EL (cell line): ENCODE measurements around the gene HES6.

Experiments
- DNase-seq: peaks from one replicate; pipeline ENCODE4 v3.0.0-alpha.2; 2016

HES6 gene

DNA sequence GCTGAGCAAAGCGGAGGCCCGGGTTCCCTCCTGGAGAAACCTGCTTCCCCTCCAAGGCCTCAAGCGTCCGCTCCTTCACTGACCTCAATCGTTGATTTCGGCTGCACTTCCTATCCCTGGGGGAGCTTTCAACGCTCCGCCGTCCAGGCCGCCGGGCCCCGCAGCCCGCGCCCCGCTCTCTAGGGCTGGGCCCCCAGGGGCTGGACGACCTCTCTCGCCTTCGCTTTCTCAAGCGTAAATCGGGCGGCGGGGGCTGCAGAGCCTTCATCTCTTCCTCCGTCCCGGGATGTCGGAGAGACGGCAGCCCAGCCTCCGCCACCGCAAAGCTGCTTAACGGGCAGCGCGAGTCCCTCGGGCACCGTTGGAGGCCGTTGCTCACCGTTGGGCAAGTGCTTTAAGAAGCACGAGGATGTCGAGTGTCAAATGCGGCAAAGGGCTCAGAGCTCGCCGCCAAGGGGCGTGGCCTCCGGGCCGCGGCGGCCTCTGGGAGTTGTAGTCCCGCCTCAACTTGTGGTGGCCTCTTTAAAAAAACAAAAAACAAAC, 8.5 kb downstream of the HES6 start:
- DNase-seq, result peak; percentile 45

DNA sequence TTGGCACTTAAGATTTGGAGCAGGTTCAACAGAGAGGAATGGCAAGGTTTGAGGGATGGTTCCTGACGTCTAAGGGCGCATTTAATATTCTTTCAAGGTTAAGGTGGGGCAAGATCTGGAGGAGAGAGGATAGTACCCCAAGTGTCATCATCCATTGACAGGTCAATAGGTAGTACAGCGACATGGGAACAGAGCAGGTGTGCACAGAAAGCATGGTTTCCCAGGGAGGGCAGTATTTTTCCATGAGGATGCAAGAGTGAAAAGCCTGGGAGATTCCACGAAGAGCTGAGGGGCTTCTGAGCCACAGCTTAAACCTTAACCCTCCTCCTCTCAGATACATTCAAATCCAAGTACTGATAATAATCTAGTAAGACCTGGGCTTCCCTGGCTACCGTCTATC, 9.1 kb downstream of the HES6 start:
- DNase-seq, result no peak

DNA sequence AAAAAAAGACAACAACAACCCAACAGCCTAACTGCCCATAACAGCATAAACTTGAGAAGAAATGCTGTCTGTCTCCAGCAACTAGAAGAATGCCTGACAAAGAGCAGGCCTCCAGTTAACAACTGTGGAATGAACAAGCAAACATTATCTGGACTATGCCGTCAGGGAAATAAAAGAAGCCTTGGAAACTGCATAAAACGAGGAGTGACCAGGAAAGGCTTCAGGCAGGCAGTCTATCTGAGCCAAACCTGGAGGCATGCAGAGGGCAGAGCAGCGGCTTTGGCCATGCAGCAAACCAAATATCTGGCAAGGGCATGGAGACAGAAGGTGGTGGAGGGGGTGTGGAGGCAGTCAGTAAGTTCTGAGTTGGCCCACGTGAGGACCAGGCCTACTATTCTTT, 11.1 kb downstream of the HES6 start:
- no peak for DNase-seq

DNA sequence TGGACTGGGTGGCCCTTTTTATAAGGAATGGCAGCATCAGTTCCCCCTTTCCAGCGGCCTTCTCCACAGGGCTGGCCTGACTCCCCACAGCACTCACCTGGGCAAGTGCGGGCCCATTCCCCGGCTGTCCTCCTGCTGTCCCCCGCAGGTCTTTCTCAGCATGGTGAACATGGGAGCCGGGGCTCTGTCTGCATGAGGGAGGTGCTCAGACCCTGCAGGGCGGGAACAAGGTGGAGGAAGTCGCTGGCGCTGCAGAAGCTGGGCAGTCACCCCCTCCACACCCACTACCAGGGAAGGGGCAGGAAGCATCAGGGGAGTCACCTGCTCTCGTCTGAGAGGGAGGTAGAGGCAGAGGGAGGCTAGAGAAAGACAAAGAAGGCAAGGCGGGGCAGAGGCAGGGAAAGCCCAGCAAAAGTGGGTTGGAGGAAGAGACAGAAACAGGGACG, 12.2 kb downstream of the HES6 start:
- DNase-seq, result no peak

DNA sequence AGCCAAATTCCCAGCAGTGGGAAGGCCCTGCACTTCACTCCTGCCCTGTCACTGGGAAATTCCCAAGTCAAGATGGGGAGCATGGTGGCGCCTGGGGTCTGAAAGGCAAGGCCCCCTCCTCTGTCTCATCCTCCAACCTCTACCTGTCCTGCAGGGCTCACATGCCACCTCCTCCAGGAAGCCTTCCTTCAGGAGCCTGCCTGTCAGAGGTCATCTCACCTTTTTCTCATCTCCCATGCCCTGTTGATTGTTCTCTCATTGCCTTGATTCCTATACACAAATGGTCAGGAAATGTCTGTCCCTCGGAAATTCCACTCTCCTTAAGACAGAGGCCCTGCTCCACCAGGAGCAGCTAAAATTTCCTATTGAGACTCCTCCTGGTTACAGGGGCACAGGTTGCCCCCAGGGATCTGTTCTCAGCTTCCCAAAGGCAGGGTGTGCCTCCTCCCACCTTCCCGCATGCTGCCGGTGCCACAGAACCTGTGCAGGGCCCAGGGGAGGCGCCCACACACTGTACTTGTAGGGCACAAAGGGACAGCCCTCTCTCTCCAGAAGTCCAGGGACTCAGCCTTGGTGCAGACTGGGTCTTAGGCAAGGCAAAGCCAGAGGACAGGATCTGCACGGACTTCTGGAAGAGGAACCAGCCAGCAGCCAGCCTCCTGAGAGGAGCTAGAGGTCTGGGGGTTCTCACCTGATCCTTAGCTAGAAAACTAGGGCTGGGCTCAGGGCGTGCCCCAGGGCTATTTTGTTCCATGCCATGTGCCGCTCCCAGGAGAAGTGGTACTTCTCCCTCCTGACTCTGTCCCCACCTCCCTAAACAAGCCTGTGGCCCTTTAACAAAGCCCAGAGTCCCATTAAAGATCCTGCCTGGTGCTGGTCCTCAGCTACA, 12.9 kb downstream of the HES6 start:
- DNase-seq, result no peak

DNA sequence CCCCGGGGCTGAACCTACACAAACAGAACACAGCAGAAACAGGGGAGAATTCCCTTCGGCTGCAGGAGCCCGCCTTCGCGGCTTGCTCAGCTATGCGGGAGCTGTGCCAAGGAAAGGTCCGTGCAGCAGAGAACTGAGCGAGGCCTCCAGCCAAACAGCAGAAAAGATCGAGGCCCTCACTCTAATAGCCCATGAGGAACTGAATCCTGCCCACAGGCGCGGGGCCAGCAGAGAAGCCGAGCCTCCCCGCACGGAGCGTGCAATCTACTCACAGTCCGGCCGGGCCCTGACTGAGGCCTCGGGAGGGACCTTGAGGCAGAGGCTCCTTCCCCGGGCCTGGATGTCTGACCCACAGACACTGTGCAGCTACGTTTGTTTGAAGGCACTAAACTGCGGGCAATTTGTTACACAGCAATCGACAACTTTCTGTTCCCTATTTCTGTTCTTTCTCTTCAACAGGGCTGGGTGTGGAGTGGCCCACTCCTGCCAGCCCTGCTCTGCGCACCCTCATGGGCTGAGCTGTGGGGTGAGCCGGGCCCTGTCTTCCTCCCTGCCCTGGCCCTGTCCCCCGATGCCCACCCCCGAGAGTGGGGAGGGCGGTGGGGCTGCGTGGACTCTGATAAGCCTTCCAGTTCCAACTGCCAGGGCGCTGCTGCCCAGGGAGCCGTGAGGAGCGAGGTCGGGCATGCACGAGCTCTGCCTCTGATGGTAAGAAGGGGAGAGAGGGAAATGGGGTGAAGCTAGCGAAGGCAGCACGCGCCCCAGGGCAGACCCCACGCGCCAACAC, 13.7 kb downstream of the HES6 start:
- DNase-seq, result no peak

DNA sequence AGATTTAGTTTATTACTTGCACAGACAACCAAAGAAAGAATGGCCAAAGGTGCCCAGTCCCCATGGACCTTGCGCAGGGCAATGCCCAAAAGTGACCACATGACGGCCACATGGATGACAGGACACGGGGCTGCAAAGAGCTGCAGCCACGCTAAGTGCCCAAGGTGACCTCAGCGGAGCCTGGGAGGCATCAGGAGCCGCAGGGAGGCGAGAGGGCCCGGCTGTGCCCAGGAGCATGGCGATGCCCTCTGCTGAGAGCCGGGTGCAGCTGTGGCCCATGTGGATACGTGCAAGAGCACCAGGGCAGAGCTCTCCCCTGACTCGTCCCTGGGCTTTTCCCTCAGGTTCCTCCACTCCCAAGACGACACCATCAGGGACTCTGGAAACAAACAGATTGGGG, 14.7 kb downstream of the HES6 start:
- no peak for DNase-seq

DNA sequence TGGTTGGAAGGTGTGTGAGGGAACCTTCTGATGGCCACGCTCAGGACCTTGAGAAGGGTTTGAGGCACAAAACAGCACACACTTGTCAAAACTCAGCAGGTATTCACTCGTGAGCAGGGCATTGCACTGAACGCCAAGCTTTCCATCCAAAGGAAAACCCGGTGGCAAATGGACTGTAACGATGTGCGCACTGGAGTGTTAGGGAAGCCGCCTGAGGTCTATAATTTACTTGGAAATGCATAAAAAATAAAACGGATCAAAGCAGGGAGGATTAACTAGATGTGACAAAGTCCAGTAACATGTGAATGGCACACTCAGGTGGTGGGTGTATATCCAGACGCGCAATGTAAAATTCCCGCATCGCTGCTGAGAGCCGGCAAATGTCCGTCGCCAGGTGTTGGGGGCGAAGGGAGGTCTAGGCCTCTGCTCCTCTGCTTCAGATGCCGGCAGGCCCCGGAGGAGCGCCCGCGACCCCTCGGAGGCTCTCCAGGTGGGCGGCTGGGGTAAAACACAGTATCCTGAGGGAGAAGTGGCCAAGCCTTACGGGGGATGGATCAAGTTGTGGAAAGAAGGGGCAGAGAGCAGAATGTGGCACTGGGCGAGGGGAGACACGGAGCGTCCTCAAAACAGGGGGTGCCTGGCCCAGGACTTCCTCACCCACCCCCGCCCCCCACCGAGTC, 15.3 kb downstream of the HES6 start:
- no peak for DNase-seq

DNA sequence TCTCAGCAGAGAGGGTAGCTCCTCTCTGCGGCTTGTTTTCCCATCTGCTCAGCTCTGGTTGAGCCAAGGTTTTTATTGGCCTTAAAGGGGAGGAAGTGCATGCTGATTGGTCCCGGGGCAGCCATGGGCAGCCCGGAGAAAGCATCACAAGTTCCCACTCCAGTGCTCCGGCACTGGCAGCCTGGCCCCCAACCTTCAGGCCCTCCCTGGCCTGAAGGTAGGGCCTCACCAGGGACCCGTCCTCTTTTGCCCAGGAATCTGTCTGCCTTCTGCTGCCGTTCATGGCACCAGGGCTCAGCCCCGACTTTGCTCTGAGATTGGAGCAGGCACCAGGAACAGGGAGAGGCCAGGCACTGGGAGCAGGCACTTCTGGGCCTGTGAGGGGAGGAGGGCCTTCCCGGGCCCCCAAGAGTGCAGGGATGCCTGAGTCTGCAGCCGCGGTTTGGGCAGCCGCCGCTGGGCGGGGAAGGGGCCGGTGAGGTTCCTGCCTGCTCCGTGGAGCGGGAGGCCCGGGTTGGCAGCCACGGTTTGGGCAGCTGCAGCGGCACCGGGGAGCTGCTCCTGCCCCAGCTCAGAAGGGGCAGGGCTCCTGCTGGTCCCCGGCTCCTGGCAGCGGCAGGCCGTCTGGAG, 18.8 kb downstream of the HES6 start:
- peak; percentile 15 for DNase-seq

DNA sequence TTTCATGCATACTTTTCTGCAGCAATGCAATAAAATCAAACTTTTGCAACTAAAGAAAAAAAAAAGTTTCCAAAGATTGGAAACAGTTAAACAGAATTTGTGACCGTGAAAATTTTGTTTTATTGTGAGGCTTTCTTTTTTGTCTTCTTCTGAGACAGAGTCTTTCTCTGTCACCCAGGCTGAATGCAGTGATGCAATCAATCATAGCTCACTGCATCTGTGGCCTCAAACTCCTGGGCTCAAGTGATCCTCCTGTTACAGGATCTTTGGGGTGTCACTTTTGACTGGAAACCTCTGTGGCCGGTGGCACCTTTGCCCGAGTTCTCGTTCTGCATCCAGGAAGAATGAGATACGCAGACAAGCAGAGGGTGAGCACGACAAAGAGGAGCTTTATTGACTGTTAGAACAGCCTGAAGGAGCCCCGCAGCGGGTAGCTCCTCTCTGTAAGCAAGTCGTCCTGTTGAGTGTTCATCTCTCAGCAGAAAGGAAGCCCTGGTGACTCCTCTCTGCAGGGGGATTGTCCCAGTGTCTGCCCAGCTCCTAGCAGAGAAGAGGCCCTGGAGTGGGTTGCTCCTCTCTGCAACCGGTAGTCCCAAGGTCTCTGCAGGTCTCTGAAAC, 19.5 kb downstream of the HES6 start:
- no peak for DNase-seq

DNA sequence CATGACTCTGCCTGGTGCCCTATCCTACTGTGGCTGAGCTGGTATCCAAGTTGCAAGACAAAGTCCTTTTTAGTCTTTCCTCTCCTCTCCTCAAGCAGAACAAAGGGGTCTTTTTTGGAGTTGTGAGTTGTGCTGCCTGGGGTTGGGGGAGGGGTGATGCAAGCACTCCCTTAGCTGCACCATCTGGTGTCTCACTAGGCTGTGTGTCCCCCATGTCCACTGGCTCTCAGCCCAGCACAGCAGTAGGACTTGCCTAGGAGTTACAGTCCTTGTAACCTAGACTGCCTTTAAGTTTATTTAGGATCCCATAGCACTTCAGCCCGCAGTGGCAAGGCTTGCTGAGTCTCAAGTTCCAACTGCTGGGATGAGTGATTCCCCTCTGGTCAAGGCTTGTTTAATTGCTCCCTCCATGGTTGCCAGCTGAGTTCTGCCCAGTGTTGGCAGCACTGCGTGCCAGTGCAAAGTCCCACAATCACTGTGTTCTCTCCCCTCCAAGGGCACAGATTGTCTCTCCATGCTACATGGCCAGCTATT, 23.1 kb downstream of the HES6 start:
- no peak for DNase-seq

DNA sequence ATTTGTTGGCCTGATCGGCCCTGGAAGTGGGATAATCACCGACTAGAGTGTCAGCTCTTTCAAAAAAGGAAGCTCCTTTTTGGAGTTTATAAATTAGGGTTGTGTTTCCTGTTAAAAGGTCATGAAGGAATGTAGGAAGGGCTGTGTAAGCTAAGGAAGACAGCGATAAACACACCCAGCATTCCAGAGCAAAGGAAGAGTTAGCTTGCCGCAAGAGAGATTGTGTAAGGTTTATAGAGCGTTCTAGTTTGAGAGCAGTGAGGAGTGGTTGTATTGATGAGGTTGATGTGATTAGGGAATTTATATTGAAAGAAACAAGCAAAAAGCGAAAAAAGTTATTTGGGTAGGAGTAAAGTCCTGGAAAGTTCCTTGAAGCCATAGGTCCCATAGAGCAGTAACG, 32.8 kb downstream of the HES6 start:
- no peak for DNase-seq

DNA sequence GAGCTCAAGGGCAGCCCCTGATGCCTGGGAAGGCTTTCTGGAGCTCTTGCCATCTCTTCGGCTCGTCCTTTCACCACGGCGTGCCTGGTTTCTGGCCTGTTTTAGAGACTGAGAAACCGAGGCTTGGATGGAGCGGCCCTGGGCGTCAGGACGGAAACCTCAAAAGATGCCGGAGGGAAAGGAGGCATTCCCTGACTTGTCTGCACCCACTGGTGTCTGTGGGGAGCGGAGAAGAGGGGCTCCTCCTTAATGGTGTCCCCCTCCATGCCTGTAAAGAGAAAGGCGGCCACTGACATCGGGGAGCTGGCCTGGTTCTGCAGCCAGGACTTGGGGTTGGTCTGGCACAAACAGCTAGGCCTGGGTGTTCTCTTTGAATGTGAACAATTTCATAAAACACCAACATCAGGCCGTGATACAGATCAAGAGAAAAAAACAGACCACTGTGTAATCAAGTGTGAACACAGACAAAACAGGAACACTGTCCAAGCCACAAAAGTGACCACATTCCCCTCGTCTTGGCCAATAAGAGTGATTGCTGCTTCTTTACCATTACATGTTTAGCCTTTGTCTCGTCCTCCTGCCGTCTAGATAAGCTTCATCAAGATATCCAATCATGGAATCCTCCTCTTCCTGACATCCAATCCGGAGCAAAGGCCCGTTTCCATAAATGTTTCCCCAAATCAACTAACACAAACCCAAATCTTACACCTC, 35.7 kb downstream of the HES6 start:
- no peak for DNase-seq

DNA sequence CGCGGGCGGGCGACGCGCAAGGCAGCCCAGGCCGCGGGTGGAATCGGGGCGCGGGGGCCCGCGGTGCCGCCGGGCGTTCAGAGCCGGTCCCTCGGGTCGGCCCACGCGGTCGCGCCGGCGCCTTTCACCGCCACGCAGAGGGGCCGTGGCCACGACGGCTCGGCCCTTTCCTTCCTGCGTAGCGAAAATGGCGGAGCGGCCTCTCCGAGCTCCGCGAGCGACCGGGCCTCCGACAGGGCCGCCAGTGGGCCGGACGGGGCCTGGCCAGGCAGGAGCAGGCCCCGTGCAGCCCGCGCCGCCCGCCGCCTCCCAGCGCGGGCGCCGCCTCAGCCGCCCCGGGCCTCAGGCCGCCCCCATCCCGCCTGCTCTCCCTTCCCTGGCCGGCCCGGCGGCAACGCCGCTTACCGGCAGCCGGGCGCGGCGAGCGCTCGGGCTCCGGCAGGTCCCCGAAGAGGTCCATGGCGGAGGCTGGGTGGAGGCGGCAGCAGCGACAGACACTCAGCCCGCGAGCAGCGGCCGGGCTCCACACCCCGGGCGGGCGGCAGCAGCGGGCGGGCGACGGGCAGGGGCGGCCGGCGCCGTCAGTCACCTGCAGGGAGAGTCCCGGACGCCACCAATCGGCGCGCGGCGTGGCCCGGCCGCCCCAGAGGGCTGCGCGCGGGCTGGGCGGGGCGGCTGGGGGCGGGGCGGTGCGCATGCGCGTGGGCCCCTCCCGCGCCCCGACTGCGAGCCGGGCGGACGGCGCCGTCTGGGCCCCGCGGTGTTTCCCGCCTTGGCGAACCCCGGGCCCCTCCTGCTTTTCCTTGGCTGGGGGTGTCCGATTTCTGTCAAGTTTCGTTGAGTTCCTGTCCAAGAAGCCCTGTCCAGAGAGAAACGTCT, 36.5 kb downstream of the HES6 start, which contains the start of gene ILKAP:
Gene ILKAP (minus strand): TSS at position 602 of the 879 bp plus-strand sequence. CDS start 142 bp downstream, at position 460.
- DNase-seq, result peak; percentile 85

DNA sequence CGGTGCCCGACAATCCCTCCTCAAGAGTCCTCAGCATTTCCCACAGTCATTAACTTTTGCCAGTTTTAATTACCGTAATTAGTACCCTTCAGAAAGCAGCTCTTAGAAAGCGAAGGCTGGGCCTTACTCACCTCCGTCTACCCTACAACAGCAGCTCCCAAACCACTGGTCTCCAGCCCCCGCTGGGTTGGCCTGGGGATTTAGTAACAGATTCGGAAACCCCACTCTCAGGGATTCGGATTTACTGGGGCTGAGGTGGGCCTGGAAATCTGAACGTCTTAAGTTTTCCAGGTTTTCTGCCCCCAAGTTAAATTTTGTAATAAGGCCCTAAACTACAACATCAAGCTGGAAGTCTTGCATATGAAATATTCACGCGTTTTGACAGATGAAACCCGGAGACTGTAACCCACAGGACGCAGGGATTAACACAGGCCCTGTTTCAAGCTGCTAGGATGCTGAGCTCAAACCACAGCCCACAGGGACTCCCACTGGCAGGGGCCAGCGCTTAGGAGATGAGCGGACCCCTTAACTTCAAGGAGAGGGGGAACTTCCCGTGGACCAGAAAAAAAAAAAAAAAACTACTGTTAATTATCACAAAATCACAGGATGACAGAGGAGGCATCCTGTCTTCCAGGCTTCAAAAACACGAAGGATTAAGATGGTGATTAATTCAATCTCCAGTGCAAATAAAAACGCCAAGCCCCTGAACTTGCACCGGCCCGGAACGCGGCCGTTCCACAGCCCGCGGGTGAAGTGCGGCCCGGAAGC, 37.3 kb downstream of the HES6 start:
- DNase-seq, result peak; percentile 15

DNA sequence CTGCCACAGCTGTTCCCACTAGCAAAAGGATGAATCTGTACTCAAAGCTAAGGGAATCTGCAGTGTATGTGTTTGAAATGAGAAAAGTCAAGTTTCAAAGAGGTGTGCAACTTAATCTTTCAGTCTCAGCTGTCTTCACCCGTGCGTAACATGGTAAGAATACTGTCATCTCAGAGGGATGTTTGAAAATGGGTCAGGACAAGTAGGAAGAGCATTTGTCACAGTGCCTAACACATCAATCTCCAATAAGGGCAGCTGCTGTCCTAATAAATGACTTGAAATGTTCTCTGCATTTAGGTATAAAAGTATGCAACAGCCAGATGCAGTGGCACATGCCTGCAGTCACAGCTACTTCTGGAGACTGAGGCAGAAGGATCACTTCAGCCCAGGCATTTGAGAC, 49.4 kb downstream of the HES6 start:
- DNase-seq, result no peak
